ENCODE data around the gene TSNAXIP1.
A peak's percentile ranks its signal among the peaks of the same experiment; 100 is the strongest.

Gene TSNAXIP1

DNA sequence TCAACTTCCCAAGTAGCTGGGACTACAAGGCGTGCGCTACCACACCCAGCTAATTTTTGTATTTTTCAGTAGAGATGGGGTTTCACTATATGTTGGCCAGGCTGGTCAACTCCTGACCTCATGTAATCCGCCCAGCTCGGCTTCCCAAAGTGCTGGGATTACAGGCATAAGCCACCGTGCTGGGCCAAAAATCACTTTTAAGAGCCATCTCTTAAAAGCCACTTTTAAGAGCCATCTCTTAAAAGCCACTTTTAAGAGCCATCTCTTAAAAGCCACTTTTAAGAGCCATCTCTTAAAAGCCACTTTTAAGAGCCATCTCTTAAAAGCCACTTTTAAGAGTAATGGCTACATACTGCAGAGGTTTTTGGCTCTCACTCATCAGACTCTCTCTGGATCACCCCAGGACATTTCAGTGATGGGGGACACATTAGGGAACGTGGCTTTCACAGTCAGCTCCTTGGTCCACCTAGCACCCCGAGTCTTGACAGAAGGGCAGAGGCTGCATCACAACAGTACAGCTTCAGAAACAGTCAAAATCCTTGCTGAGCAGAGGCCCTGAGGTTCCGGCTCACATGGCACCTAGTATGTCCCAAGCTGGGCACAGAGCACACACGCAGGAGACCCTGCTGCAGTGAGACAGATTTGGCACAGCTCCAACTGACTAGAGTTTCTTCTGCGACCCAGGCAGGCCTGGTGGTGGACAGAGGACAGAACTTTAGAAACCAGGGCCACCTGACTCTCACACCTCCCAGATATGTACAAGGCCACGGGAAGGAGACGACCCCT, 23.9 kb upstream of the TSNAXIP1 start:
- no peak for DNase-seq

DNA sequence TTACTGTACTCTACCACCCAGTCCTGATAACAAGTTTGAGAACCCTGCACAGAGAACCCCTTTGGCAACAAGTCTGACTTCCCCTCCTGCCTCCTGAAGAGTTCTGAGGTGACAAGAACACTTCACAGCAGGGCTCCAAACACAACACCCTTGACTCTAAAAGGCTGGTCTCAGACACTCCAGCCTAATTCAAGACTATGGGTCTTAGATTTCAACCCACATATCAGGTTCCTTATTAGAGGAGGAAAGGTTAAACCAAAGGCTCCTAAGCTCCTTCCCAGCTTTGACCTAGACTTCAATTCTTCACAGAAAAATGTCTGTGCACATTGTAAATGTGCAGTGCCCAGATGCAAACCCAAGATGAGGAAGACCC, 23.4 kb upstream of the TSNAXIP1 start:
- DNase-seq = no peak

DNA sequence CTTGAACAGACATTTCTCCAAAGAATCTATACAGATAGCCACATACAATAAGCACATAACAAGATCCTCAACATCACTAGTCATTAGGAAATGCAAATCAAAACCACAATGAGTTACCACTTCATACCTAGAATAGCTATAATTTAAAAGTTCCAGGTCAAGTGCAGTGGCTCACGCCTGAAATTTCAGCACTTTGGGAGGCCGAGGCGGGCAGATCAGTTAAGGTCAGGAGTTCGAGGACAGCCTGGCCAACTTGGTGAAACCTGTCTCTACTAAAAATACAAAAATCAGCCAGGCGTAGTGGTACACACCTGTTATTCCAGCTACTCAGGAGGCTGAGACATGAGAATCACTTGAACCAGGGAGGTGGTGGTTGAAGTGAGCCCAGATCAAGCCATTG, 20.2 kb upstream of the TSNAXIP1 start:
- no peak for DNase-seq

DNA sequence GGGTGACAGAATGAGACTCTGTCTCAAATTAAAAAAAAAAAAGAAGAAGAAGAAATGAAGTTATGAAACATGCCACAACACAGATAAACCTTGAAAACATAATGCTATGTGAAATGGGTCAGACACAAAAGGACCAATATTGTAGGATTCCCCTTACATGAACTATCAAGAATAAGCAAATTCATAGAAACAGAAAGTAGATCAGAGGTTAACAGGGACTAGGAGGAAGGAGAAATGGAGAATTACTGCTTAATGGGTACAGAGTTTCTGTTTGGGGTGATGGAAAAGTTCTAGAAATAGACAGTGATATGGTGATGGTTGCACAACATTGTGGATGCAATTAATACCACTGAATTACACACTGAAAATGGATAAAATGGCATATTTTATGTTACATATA, 16.6 kb upstream of the TSNAXIP1 start:
- no peak for DNase-seq

DNA sequence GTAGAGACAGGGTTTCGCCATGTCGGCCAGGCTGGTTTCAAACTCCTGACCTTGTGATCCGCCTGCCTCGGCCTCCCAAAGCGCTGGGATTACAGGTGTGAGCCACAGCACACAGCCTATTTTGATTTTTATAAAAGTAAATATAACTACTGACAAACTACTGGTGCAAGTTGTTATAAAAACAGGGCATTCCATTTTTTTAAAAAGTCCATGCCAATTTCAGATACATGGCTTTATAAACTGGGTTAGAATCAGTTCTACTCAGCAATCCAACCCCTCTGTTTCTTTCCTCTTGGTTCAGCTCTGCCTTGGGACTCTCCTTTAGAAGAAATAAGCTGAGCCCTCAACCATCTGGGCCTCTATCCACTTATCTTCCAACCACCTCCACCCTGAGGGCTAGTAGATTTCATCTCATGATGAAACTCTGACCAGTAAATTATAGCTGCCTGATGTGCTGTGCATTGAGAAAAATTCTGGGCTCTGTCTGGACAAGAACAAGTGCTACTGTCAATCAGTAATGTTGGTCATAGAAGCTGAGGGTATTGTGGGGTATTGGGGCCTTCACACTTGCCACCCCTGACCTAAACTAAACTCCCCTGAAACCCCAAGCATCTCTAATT, 10.5 kb upstream of the TSNAXIP1 start:
- no peak for DNase-seq

DNA sequence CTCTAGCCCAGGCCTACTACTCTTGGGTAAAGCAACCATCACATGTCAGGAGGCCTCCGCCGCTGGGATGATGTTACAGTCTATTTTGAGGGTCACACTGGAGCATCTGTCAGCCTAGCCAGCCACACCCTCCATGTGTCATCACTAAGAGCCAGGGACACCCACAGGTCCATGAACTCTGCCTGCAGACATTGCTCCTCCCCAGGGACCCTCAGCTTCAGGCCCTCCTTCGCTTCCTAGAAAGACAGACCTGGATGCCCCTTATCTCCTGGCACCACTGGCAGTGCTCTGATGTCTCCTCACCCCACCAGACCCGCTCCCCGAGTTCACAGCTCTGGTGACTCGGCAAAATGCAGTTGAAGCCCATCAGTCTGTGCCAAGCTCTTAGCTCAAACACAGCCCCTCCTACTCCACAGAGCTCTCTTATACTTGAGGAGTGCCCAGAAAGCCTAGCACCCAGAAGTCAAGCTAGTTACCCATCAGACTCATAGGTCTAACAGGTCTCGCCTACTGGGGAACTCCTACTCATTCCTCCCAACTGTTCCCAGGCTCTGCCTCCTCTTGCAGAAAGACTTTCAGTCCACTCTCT, 6.3 kb upstream of the TSNAXIP1 start:
- DNase-seq = no peak

DNA sequence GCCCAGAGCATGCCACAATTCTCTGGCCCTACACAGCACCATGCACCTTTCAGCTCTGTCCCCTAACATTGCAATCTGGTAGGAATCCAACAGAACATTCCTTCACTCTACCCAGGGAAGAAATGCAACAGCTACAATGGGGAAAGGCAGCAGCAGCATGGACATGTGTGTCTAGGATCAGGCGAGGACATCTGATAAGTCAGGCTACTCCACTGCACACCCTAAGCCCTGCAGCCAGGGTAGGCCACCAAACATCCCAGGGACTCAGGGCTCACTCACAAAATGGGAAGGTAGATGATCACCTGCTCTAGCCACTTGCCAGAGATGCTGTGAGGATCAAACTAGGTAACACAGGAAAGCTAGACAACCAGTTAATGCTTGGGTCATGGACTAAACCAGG, 5.4 kb upstream of the TSNAXIP1 start:
- no peak for DNase-seq

DNA sequence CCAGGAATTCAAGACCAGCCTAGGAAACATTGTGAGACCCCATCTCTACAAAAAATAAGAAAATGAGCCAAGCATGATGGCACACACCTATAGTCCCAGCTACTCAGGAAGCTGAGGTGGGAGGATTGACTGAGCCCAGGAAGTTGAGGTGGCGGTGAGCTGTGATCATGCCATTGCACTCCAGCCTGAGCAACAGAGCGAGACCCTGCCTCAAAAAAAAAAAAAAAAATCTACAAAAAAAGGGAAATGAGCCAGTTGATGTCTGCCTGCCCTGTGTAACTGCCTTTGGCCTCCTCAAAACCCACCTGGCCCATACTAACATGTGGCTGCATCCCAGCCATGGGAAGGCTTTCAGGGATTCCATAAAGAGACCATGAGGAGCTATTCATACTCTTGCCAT, 4.8 kb upstream of the TSNAXIP1 start:
- no peak for DNase-seq

DNA sequence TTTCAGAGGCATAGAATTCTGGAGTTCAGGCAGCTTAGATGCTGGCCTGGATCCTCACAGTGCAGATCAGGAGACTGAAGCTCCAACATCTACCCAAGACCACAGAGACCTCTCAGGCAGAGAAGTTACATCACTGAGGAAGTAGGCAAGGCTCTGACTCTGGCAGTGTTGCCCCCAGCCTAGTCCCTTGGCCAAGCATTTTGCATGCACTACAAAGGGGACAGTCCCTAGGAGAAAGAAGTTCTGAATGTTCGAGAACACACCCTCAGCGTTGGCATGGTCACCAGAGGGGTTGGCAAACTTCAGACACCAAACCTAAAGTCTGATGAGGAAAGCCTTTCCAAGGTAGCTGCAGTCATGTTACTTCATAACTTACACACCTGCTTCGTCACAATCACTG, 2.8 kb upstream of the TSNAXIP1 start:
- no peak for DNase-seq

DNA sequence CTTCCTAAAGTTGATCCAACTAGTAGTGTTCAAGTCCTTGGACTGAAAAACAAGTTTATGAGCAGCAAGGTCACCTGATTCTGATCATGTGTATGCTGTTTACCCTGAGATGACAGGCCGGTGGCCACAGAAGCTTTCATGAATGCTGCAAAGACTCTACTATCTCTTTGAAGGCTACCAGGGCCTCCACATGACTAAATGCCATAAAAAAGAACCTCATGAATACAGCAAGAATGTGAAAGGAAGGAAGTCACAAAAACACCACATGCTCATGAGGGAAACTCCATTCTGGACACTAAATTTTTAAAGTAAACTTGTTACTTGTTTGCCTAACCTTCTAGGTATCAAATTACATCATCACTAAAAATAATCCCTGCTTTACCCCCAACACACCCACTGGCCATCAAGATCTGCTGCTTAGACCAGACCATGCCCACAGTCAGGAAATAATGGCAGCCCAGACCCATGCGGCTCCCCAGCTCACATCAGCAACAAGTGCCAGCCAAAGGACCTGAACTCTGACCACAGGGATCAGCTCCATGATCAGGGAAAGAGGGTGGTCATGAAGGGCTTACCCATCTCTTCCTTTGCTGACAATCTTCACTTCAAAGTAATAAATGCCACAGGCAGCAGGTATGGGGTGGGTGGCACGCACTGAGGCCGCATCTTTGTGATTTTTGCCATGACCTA, 1.7 kb upstream of the TSNAXIP1 start:
- no peak for DNase-seq

DNA sequence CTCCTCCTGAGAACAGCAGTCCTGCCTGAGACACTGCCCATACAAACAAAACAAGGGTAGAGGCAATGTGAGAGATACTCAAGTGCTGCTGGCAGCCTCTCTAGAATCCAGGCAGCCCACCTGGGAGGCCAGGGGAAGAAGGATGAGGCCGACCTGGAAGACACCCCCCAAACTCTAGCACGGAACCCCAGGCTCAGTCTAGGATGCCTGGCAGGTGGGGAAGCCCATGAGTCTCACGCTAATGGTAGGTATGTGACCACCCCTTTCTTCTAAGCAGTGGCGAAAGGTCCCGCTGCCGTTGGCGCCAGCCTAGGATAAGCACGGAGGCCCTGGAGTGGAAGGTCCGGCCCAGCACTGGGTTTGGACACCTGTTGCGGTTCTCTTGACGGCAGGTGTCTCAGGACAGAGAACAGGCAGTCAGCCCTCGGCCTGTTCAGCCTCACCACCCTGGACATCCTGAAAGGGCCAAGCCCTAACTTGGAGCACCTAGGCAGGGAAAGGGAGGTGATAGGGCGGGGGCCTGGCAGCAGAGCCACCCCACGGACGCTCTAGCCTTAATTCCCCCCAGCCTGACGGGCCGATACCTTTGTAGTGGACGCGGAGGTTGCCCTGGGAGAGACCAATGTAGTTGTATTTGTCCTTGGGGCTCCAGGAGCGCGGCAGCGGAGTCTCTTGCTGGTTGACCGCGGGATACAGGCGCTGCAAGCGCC, 816 bp upstream of the TSNAXIP1 start:
- peak; percentile 22 for DNase-seq

DNA sequence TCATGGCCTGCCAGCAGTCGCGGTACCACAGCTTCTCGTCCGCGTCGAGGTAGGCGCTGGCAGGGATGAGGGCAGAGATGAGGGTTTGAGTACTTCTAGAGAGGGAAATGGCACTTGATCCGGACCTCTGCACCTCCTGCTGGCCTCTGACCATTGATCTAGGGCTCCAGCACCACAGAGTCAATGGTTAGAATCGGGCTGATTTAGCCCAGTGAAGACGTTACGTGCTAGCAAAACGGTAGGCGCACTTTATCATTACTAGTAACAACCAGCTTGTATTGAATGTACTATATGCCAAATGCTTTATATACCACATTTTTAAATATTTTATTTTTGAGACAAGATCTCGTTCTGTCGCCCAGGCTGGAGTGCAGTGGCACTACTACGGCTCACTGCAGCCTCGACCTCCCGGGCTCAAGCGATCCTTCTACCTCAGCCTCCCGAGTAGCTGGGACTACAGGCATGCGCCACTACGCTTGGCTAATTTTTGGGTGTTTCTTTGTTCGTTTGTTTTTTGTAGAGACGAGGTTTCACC, 526 bp downstream of the TSNAXIP1 start:
- DNase-seq = no peak

DNA sequence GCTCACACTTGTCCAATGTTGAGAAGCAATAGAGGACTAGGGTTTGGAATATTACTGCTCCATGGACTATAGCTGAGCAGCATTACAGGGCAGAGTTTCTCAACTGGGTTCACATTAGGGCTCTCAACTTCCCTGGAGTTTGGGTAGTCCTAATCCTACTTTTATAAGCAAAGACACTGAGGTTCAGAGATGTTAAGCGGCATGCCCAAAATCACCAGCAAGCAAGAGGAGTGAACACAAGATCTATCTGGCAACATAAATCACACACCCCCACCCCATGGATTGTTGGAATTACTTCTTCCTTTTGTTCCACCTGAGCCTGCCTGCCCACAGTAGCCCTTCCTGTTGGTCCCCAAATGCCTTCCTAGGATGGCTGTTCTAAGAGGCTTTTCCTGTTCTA, 5.2 kb downstream of the TSNAXIP1 start:
- no peak for DNase-seq

DNA sequence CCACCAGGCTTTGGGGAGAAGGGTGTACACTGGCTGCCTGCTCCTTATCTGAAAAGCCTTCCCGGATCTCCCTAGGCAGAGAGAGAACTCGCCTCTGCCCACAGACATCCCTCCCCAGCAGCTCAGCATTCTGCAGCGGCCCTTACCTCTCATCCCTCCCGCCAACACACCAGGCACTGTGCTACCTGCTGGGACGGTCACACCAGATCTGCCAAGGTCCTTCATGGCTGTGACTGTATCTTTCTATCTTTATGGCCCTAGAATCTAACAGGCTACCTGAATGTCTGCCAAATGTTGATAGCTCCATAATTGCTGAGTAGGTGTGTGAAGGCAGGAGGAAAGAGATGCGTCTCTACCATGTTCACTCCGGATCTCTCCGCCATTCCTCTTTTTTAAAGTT, 7.9 kb downstream of the TSNAXIP1 start:
- DNase-seq = peak; percentile 11

DNA sequence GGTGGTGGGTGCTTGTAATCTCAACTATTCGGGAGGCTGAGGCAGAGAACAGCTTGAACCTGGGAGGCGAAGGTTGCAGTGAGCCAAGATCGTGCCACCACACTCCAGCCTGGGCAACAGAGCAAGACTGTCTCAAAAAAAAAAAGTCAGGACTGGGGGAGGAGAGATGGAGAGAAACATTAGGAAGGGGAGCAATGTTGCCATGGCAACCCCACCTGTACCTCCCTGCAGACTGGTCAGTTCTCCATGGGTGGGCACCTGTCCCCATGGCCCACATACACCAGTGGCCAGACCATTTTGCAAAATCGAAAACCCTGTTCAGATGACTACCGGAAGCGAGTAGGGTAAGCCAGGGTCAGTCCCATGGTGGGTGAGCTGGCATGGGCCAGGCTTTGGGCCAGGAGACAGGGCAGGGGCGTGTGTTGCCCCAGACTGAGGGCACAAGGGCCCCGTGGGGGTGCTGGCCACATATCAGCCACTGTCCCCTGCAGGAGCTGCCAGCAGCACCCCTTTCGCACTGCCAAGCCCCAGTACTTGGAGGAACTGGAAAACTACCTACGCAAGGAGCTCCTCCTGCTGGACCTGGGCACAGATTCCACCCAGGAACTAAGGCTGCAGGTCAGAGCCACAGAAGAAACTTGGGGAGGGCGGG, 14.0 kb downstream of the TSNAXIP1 start:
- DNase-seq = no peak

DNA sequence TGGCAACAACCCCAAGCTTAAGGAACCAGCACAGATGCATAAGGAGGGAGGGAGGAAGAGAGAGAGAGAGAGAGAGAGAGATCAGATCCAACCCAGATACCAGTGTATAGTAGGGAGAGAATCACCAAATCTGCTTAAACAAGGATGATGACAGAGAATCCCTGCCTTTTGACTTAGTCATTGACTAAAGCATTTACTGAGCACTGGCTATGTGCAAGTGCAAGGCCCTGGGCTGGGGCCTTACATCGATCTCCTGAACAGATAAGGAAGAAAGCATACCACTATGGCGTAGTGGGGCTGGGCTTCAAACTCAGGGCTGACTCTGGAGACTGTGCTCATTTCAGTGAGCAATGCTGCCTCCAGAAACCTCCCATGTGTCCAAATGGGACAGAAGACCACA, 15.8 kb downstream of the TSNAXIP1 start:
- no peak for DNase-seq

DNA sequence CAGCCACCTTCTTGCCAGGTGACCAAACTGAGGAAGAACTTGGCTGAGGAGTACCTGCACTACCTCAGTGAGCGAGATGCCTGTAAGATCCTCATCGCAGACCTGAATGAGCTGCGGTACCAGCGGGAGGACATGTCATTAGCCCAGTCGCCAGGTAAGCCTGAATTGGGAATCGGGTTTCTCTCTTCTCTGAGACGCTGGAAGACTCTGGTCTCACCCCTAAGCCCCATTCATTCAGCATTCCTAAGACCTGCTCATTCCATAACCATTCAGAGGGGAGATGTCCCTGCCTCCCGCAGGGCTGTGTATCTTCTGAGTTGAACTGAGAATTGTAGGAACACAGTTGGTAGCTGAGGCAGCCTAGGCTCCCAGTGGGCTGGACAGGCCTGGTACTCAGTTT, 18.4 kb downstream of the TSNAXIP1 start:
- DNase-seq = no peak

DNA sequence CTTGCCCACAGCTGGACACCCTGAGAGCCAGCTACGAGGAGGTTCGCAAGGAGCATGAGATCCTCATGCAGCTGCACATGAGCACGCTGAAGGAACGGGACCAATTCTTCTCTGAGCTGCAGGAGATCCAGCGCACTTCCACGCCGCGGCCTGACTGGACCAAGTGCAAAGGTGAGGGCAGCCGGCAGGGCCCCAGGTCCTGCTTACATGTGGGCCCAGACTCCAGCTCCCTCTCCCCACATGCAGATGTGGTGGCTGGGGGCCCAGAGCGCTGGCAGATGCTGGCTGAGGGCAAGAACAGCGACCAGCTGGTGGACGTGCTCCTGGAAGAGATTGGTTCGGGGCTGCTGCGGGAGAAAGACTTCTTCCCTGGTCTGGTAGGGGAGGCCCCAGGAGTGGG, 19.2 kb downstream of the TSNAXIP1 start:
- no peak for DNase-seq

DNA sequence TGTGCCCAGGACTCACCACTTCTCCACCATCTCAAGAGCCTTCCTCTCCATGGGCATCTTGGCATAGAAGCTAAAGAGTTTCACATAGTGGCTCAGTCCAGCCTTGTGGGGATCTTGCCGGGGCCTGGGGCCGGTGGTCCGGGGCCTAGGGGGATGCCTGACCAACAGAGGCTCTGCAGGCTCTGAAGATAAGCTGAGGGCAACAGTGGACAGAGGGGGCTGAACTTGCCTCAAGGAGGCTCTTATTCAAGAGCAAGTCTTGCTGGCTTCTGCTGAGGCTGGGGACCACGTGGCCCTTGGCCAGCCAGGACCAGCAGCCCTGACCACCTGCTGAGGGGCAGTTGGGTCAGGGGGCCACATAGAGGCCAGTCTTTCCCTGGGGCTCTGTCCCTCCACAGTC, 22.0 kb downstream of the TSNAXIP1 start:
- no peak for DNase-seq

DNA sequence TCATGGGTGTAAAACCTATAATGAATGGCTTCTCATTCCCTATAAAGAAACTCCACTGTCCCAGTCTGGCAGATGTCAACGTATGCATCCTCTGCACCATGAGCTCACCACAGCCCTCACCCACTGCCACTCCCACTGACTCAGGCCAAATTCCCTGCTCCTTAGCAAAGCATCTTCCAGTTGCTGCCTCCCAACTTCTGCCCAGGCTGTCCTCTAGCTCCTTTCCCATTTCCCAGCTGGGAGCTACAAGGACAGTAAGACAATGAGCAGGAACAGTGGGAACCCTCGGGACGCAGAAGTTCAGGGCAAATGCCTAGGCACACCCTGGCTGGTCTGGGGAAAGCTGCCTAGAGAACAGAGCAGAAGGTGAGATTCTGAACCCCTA, 26.3 kb downstream of the TSNAXIP1 start:
- DNase-seq = no peak

DNA sequence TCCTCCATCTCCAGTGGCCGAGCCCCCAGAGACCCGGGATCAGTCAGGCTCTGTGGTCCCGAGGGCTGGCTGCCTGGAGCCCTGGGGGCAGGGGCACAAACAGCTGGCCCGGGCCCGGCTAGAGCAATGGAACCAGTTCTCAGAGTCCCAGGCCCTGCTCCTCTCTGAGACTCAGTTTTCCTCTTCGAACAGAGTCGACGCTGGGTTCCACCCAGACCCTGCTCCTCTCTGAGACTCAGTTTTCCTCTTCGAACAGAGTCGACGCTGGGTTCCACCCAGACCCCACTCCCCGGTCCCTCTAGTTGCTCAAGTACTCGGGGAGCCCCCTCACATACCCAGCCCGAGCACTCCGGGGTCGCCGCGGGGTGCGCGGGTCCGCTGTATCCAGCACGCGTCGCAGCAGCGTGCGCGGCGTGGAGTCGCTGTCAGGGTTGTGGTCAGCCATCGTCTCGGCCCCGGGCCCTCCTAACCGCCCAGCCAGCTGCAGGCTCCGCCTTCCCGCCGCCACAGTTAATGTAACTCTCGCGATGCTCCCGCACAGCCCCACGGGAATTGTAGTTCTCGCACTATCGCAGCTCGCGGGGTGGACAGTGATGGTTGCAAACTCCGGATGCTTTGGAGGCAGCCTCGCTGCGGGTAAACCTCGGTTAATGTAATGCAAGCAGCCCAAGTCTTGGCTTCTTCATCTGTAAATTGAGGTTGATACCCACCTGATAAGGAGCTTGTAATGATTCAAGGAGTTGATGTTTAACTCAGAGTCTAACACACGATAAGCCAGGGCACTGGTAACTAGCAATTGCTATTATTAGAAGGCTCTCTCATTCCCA, 26.9 kb downstream of the TSNAXIP1 start:
- peak; percentile 84 for DNase-seq

DNA sequence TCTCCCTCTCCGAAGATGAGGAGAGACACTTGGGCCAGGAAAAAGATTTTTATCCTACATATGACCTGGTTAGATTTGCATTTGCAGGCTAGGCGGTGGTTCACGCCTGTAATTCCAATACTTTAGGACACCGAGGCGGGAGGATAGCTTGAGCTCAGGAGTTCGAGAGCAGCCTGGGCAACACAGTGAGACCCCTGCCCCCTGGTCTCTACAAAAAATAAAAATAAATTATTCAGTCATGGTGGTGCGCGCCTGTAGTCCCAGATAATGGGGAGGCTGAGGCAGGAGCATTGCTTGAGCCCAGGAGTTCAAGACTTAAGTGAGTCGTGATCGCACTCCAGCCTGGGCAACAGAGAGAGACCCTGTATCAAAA, 27.5 kb downstream of the TSNAXIP1 start:
- no peak for DNase-seq
